ENCODE data around the gene TEX2.

TEX2 gene

GRCh38 chr17:64109400-64109799 lies 153.7 kb downstream of the TEX2 start:
- no peak for DNase-seq

GRCh38 chr17:64107500-64108236 lies 155.4 kb downstream of the TEX2 start:
- DNase-seq: no peak

GRCh38 chr17:64106918-64107317 lies 156.1 kb downstream of the TEX2 start:
- DNase-seq: no peak

- DNase-seq: no peak
Observed at GRCh38 chr17:64103391-64104364, 159.4 kb downstream of the TEX2 start.

- DNase-seq: no peak
Observed at GRCh38 chr17:64102627-64103390, 160.3 kb downstream of the TEX2 start.

GRCh38 chr17:64099543-64099942 lies 163.5 kb downstream of the TEX2 start:
- DNase-seq: no peak
